ENCODE measurements around the gene NBEAL2.

The NBEAL2 gene

DNA sequence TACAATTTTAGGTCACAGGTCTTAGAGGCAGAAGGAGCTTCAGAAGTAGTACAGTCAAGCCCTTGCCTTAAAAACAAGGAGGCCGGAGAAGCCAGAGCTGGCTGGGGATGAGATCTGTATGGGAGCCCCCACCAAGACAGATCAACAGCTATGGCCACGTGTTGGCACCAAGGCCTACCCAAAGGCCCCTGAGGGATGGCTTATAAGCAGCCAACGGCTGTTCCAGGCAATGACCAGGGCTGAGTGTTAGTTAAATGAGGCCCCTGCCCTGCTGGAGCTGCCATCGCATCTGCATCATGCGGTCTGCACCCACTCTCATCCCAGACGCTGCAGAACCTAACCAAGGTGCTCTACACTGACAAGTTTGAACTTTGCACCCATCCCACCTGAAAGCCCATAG, 46.2 kb upstream of the NBEAL2 start:
- TF ChIP-seq, protein P1, sequence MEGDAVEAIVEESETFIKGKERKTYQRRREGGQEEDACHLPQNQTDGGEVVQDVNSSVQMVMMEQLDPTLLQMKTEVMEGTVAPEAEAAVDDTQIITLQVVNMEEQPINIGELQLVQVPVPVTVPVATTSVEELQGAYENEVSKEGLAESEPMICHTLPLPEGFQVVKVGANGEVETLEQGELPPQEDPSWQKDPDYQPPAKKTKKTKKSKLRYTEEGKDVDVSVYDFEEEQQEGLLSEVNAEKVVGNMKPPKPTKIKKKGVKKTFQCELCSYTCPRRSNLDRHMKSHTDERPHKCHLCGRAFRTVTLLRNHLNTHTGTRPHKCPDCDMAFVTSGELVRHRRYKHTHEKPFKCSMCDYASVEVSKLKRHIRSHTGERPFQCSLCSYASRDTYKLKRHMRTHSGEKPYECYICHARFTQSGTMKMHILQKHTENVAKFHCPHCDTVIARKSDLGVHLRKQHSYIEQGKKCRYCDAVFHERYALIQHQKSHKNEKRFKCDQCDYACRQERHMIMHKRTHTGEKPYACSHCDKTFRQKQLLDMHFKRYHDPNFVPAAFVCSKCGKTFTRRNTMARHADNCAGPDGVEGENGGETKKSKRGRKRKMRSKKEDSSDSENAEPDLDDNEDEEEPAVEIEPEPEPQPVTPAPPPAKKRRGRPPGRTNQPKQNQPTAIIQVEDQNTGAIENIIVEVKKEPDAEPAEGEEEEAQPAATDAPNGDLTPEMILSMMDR (IDR thresholded peaks at IDR 0.05; ENCODE audit: extremely low read depth, insufficient read depth, missing control alignments): no peak
- no peak for DNase-seq (ENCODE audit: low spot score)
- in situ Hi-C loops (cut with MboI; ENCODE audit: low pct_unique_long_range_greater_than_20kb, low sequenced_read_pairs, unreplicated experiment): no loop called here

DNA sequence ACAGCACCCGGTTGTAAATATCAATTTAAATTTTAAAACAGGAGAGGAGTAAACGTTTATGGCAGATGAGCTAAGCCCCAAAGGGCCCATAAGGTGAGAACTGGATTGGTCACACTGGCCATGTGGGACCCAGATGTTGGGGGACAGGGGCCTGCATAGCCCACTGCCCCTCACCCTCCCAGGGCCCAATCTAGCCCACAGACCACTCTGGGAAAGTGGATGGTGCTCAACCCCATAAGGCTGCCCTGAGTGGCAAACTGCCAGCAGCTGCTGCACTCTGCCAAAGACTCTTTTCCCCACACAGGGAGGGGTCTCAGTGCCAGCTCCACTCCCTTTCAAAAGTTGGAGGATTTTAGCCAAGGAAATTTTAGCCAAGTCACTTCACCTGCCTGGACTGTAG, 45.4 kb upstream of the NBEAL2 start:
- in situ Hi-C loops (cut with MboI; ENCODE audit: low pct_unique_long_range_greater_than_20kb, low sequenced_read_pairs, unreplicated experiment): no loop called here
- DNase-seq (ENCODE audit: low spot score): no peak
- TF ChIP-seq, protein P1 (IDR thresholded peaks at IDR 0.05; ENCODE audit: extremely low read depth, insufficient read depth, missing control alignments): no peak

DNA sequence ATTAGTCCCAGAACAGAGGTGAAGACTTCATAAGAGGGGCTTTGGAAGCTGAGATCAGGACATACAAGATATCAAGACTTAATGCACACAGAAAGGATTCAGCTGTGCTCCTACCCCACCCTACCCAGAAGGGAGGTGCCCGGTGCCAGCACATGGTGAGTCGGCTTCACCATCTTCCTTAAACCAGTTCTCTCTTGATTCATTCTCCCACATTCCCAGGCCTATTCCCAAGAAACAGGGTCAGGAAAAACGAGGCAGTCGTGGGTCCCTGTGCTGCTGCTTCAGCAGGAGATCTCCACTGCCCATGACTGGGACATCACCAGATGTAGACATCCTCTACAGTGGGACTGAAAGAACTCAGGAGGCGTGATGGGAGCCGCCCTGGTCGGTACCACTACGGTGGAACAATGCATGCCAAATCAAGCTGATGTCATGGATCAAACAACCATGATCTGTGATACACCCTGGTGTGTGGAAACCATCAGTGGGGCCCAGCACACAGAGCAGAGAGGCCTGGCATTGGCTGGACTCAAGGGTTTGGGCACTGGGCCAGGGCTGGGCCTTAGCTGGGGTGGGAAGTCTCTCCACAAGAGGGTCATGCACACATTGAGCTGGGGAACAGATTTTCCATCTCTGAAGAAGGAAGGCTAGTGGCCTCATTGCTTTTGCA, 44.8 kb upstream of the NBEAL2 start:
- no peak for DNase-seq (ENCODE audit: low spot score)
- in situ Hi-C loops (cut with MboI; ENCODE audit: low pct_unique_long_range_greater_than_20kb, low sequenced_read_pairs, unreplicated experiment): no loop called here
- TF ChIP-seq, protein P1 (IDR thresholded peaks at IDR 0.05; ENCODE audit: extremely low read depth, insufficient read depth, missing control alignments): no peak

DNA sequence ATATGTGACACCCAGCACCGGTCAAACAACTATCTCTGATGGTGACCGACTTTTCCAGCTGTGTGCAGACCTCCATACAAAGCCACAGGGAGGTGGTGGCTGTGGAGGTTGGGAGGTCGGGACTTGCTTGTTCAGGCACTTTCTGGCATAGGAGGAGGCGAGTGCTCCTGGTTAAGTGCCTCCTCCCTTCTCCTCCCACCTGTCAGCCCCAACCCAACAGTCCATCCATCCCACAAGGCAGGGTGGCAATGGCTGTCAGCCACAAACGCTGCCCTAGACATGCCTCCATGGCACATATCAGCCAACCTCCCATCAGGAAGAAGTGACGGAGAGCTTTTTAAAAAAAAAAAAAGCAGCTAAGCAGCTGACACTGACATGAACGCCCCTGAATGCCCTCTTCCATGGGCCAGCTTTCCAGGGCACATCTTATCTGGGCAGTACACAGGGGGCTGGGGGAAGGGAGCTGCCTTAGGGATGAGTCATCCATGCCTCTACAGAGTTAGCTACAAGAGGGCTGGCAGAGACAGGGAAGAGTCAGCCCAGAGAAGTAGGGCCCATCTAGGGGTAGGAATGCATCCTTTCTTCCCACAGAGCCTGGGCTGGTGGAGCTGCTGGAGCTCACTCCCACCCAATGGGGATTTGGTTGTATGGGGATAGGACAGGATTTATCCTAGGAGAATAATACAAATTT, 44.2 kb upstream of the NBEAL2 start:
- TF ChIP-seq, protein P1 (IDR thresholded peaks at IDR 0.05; ENCODE audit: extremely low read depth, insufficient read depth, missing control alignments): no peak
- DNase-seq (ENCODE audit: low spot score): no peak
- in situ Hi-C loops (cut with MboI; ENCODE audit: low pct_unique_long_range_greater_than_20kb, low sequenced_read_pairs, unreplicated experiment): no loop called here

DNA sequence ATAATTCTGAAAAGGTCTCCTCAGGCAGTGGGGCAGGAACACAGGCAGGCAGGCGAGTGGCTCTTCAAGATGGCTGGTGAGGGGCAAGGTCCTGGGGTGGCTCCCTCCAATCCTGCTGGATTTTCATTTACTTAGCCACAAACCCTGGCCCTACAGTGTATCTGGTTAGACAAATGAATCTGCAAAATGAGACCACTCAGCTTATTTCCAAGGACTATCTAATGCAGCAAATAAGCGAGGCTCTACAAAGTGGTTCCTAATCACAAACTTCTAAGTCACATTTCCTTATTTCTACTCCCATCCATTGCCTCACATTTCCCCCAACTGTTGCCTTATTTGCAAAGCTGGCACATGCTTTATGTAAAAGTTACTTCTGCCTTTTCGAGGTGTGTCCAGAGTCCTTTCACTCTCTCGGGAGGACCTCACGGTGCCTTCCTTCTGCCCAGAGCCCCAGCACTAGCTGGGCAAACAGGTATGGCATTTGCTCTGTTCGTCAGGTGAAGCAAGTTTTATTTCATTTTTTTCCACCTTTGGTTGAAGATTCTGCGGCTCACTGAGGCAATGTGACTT, 43.4 kb upstream of the NBEAL2 start:
- DNase-seq (ENCODE audit: low spot score): no peak
- TF ChIP-seq, protein P1 (IDR thresholded peaks at IDR 0.05; ENCODE audit: extremely low read depth, insufficient read depth, missing control alignments): no peak
- in situ Hi-C loops (cut with MboI; ENCODE audit: low pct_unique_long_range_greater_than_20kb, low sequenced_read_pairs, unreplicated experiment): no loop called here

DNA sequence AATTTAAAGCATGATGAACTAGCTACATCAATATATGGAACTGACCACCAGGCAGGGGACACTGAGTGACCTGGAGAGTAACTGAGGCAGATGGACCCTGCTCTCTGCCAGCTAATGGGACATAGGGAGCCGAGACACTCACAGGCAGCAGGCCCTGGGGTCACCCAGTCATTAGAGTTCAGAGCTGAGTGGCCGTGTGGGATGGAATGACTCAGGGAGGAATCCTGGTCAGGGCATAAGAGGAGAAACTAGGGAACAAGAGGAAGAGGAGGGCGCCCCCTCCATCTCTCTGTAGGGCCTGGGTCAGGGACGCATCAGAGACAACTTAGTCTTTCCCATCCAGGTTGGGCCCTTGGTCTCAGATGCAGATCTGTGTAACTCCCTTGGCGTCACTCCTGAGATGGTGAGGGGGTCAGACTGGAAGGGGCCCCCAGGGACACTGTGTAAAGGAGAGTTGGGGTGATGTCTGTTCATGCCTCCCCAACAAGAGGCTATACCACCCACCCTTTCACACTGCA, 42.7 kb upstream of the NBEAL2 start:
- TF ChIP-seq, protein P1 (IDR thresholded peaks at IDR 0.05; ENCODE audit: extremely low read depth, insufficient read depth, missing control alignments): no peak
- in situ Hi-C loops (cut with MboI; ENCODE audit: low pct_unique_long_range_greater_than_20kb, low sequenced_read_pairs, unreplicated experiment): no loop called here
- no peak for DNase-seq (ENCODE audit: low spot score)

Measured in GM13977 (cell line).